Right cardiac atrium (tissue), 5 donors: ENCODE results near the gene IGF1R. TPM values are rescaled to one million over a fixed set of nuclear protein-coding genes. Genes with fewer than 3 reads are reported as not detected.

Experiments used
- ATAC-seq, 2 donors: fragments of 200-7000 bp; cut with Tn5 transposase; one replicate each; pipeline versions ENCODE4 v1.8.0 to v1.9.1; 2020; ENCODE audit warnings: moderate library complexity in 2 of 2, mild to moderate bottlenecking in 1 of 2
- DNase-seq, 3 donors: peaks; one replicate each; pipeline ENCODE4 v3.0.0-alpha.2; 2020
- H3K27ac ChIP-seq: one replicate; pipeline ENCODE4 v1.5.1; 2013; ENCODE audit warnings: mild to moderate bottlenecking, low read length, control low read depth, moderate library complexity
- H3K27me3 ChIP-seq: one replicate; pipeline ENCODE4 v1.6.1; 2013; ENCODE audit not compliant: control insufficient read depth, insufficient read depth
- H3K4me1 ChIP-seq: one replicate; pipeline ENCODE4 v1.6.1; 2013; ENCODE audit warnings: low read length; ENCODE audit not compliant: control insufficient read depth, insufficient read depth
- H3K4me3 ChIP-seq: one replicate; pipeline ENCODE4 v1.5.1; 2013; ENCODE audit warnings: low read length, control low read depth
- H3K9me3 ChIP-seq: one replicate; pipeline ENCODE4 v1.6.1; 2013; ENCODE audit warnings: low read length; ENCODE audit not compliant: control insufficient read depth
- WGBS: extraction: QIAGEN DNeasy Blood & Tissue Kit; methylation state at CpG from one replicate; pipeline ENCODE4 v1.1.7; 2013; 5-methylcytosine and 5-hydroxymethylcytosine counted together
- intact Hi-C, 4 donors: fragments of 100-400 bp; cut with DNase I; formaldehyde crosslinking; loops; one replicate each; pipeline versions ENCODE4 v1.11.0 to v1.14.0; 2022 to 2023
- polyA plus RNA-seq: library from polyadenylated mRNA; stranded (reverse); fragments of 200-250 nt; gene quantifications from one replicate; pipeline ENCODE4 v1.2.3, GENCODE V29; 2013
- total RNA-seq, 4 donors: library from RNA; stranded (reverse); fragmentation: NEBNext Ultra II Directional; extraction: Animal tissue kit (Norgen Biotek cat#: 25700); gene quantifications; one replicate each; pipeline ENCODE4 v1.2.1, GENCODE V29; 2021
- donor health status: healthy with polysubstance abuse.
- donor health status: DM: no; HTN: yes; CAD: no.
- donor health status: DM: no; HTN: no; CAD: no.
- donor health status: DM: no; HTN: yes; CAD: no; lungs with severe emphysema.
- donor health status: DM: yes; HTN: yes; CAD: no.

IGF1R gene
- total and polyA plus RNA-seq, 5 donors, result 9.0 to 52.3 (median 34.4) TPM

GRCh38 chr15:98728082-98728810 is 79.9 kb downstream of the IGF1R start:
- DNase-seq (peak in 1 of 3 donors; percentile 66), ATAC-seq (peak; percentile 5 to 38)
- intact Hi-C loops, result loop anchor here in 1 of 4 donors (10.0 kb wide), 1 partner anchor 73 kb away; no protein-coding TSS in a partner anchor

GRCh38 chr15:98728811-98729160 is 80.4 kb downstream of the IGF1R start:
- intact Hi-C loops, result loop anchor here in 1 of 4 donors (10.0 kb wide), 1 partner anchor 74 kb away; no protein-coding TSS in a partner anchor
- Histone ChIP-seq H3K4me1 (peaks cover 32% of the 10 kb centered on the region), H3K27ac (peak overlapping the region; percentile 98), H3K4me3 (no peak overlapping the region), H3K27me3 (no peaks in the 10 kb centered on the region), H3K9me3 (no peaks in the 10 kb centered on the region)
- DNase-seq (no peak), ATAC-seq (no peak)
- WGBS, result 26% methylated on average over 2 of the region's 2 CpGs

More at GRCh38 chr15:98728082-98728810, 79.9 kb downstream of the IGF1R start:
- no peak overlapping the region for H3K4me3 ChIP-seq
- no peaks in the 10 kb centered on the region for H3K9me3 ChIP-seq
- H3K4me1 ChIP-seq, result peaks cover 32% of the 10 kb centered on the region
- WGBS, result 73% methylated on average over 13 of the region's 13 CpGs
- H3K27ac ChIP-seq, result peak overlapping the region; percentile 98
- no peaks in the 10 kb centered on the region for H3K27me3 ChIP-seq

GRCh38 chr15:98729446-98730042 is 81.2 kb downstream of the IGF1R start:
- H3K4me1 ChIP-seq, result peaks cover 35% of the 10 kb centered on the region
- DNase-seq (peak in 2 of 3 donors; percentile 30 to 72), ATAC-seq (peak; percentile 29 to 30)
- no peaks in the 10 kb centered on the region for H3K9me3 ChIP-seq
- H3K27ac ChIP-seq, result peak overlapping the region; percentile 84
- 65% methylated on average over 3 of the region's 3 CpGs for WGBS
- intact Hi-C loops, result loop anchor here in 1 of 4 donors (10.0 kb wide), 1 partner anchor 75 kb away; no protein-coding TSS in a partner anchor
- no peak overlapping the region for H3K4me3 ChIP-seq
- no peaks in the 10 kb centered on the region for H3K27me3 ChIP-seq

GRCh38 chr15:98730860-98731711 is 82.7 kb downstream of the IGF1R start:
- intact Hi-C loops, result no loop called here
- H3K27ac ChIP-seq, result peak overlapping the region; percentile 34
- no peaks in the 10 kb centered on the region for H3K9me3 ChIP-seq
- H3K4me3 ChIP-seq, result no peak overlapping the region
- H3K4me1 ChIP-seq, result peaks cover 35% of the 10 kb centered on the region
- H3K27me3 ChIP-seq, result no peaks in the 10 kb centered on the region
- no peak for ATAC-seq
- no peak for DNase-seq
- 69% methylated on average over 13 of the region's 13 CpGs for WGBS

GRCh38 chr15:98731712-98732450 is 83.5 kb downstream of the IGF1R start:
- Histone ChIP-seq H3K9me3 (no peaks in the 10 kb centered on the region), H3K4me3 (no peak overlapping the region), H3K4me1 (peaks cover 35% of the 10 kb centered on the region), H3K27me3 (no peaks in the 10 kb centered on the region), H3K27ac (peak overlapping the region; percentile 42)
- ATAC-seq, result no peak
- no peak for DNase-seq
- intact Hi-C loops, result no loop called here
- 93% methylated on average over 9 of the region's 9 CpGs for WGBS

GRCh38 chr15:98733098-98733497 is 84.8 kb downstream of the IGF1R start:
- Histone ChIP-seq H3K9me3 (no peaks in the 10 kb centered on the region), H3K4me1 (peaks cover 34% of the 10 kb centered on the region), H3K27me3 (no peaks in the 10 kb centered on the region), H3K4me3 (no peak overlapping the region), H3K27ac (no peak overlapping the region)
- WGBS, result 97% methylated on average over 5 of the region's 5 CpGs
- intact Hi-C loops, result no loop called here
- ATAC-seq (no peak), DNase-seq (no peak)

GRCh38 chr15:98734466-98735199 is 86.3 kb downstream of the IGF1R start:
- Histone ChIP-seq H3K27me3 (no peaks in the 10 kb centered on the region), H3K27ac (peak overlapping the region; percentile 44), H3K4me3 (no peak overlapping the region), H3K4me1 (peaks cover 27% of the 10 kb centered on the region), H3K9me3 (no peaks in the 10 kb centered on the region)
- intact Hi-C loops, result no loop called here
- 76% methylated on average over 8 of the region's 8 CpGs for WGBS
- no peak for DNase-seq
- ATAC-seq, result peak in 1 of 2 donors; percentile 20

- no peak overlapping the region for H3K27ac ChIP-seq
Observed at GRCh38 chr15:98735304-98735703, 87.0 kb downstream of the IGF1R start.

GRCh38 chr15:98735895-98736617 is 87.7 kb downstream of the IGF1R start:
- no peak overlapping the region for H3K27ac ChIP-seq
- DNase-seq (no peak), ATAC-seq (no peak)
- no peak overlapping the region for H3K4me3 ChIP-seq
- H3K4me1 ChIP-seq, result peaks cover 26% of the 10 kb centered on the region
- no peaks in the 10 kb centered on the region for H3K9me3 ChIP-seq
- intact Hi-C loops, result no loop called here
- WGBS, result 84% methylated on average over 4 of the region's 4 CpGs
- H3K27me3 ChIP-seq, result no peaks in the 10 kb centered on the region

More at GRCh38 chr15:98735304-98735703, 87.0 kb downstream of the IGF1R start:
- no peak overlapping the region for H3K4me3 ChIP-seq
- intact Hi-C loops, result no loop called here
- WGBS, result 94% methylated on average over 4 of the region's 4 CpGs
- H3K9me3 ChIP-seq, result no peaks in the 10 kb centered on the region
- H3K4me1 ChIP-seq, result peaks cover 26% of the 10 kb centered on the region
- ATAC-seq, result no peak
- DNase-seq, result no peak
- H3K27me3 ChIP-seq, result no peaks in the 10 kb centered on the region
